Activated CD4-positive, CD25-positive, alpha-beta regulatory T cell (primary cell): ENCODE data around the gene STRADB.
"Not testable (repeated sequence)": the region's sequence is repeated elsewhere in the genome, so short reads cannot be mapped to it uniquely, and the experiment has no call there.

Experiments
- DNase-seq, 4 experiments: peaks; one replicate each; lab custom pipeline; 2025; lab: John Stamatoyannopoulos, UW

The STRADB gene

DNA sequence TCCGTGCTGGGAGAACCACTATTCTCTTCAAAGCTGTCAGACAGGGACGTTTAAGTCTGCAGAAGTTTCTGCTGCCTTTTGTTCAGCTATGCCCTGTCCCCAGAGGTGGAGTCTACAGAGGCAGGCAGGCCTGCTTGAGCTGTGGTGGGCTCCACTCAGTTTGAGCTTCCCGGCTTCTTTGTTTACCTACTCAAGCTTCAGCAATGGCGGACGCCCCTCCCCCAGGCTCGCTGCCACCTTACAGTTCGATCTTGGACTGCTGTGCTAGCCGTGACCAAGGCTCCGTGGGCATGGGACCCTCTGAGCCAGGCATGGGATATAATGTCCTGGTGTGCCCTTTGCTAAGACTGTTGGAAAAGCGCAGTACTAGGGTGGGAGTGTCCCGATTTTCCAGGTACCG is 21.2 kb upstream of the STRADB start:
- DNase-seq = not testable (repeated sequence)

DNA sequence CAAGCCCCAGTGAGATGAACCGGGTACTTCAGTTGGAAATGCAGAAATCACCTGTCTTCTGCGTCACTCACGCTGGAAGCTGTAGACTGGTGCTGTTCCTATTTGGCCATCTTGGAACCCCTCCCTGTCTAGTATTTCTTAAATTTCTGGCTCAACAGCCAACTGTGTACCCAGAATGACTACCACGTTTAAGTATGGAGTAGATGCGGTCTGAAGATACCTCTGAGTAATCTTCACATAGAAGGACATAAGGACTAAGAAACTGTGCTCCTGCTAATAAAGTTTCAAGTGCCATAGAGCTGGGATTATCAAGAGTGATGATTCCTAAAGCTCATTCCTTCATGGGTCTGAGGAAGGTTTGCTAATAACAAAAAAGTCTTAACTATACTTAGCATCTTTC is 20.7 kb upstream of the STRADB start:
- DNase-seq = no peak

DNA sequence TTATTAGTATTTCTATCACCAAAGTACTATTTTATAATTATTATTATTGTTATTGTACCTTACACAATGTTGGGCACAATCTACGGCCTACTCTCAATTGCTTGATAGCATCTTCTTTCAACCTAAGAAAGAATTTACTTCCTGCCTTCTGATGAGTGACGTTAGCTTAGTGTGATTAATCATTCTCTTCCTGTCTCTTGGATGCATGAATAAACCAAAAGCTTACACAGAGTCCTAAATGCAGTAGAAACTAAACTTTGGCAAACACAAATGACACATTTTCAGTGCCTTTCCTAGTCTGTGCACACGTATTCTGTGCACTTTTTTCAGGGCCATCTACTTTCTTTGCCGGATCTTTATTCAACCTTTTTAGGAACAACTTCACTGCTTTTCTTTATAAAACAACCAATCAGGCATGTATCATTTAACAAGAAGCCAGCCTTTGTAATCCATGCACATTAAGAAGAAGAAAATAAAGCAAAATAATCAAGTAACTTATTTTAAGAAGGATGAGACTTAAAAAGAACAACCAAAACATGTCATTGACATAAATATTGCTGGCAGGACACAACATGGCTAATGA is 19.4 kb upstream of the STRADB start:
- DNase-seq = no peak

DNA sequence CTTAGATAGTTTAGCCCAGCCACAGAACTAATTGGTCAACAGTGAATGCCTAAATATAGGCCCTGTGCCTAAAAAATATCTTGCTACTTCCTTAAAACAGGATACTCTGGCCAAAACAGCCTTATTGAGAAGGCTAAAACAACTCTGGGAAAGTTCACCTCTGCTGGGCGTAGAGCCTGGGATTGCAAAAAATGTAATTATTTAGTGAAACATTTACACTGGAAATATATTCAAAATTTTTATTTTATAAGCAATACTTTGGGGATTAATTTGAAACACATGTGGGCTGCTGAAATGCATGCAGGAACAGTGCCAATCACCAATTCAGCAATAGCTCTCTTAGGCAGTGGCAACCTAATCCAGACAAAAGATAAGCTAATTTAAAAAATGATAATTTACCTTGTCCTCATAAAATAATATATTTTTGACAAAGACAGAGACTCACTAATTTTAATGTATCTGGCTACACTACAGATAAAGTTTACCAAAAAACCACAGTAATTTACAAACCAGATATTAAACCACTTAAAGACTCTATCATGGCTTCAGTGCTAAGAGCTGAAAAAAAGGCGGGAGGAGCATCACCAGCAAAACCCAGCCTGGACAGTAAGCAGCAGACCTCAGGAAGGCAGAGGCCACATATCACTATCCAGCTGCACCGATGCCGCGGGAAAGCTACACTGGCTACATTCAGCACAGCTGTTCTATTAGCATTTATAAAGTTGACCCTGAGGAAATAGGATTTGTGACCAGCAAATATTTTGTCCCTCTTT is 18.7 kb upstream of the STRADB start:
- no peak for DNase-seq

DNA sequence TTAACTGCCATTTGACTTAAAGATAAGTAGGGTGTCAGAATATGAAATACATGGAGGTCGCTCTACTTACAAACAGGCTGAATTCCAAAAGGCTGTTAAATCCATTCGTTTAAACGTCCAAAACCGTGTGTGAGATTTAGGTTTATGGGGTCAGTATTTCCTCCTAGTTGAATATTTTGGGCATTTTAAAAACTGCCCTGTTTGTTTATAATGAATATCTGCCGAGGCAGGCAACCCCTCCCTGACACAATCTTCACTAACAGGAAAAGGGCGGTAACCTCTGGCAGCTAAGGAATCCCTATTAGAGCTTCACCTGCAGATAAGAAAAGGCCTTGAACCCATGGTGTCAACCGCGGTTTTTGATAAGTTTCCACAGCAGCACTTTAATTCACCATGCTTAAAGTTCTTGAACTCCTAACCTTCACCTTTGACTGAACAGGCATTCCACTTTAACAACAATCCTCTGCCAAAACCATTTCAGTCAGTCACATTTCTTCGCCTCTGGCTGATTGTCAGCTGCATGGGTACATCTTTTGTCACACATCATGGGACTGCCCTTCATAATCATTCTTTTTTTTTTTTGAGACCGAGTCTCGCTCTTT is 18.0 kb upstream of the STRADB start:
- no peak for DNase-seq

DNA sequence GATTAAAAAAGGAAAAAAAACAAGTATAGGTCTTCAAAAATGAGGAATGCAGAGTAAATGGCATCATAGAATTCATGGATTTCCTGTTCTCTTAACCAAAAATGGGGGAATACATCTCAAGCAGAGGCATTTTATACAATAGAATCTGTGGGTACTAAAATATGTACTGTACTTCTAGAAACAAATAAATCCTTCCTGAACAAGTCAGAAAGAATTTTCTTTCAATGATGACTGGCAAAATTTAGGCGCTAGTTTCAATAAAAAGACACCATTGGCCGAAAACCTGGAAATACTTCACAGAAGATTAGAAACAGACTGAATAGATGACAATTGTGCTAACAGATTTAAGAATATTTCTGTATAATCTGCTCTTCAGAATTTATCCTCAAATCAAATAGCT is 15.4 kb upstream of the STRADB start:
- no peak for DNase-seq

DNA sequence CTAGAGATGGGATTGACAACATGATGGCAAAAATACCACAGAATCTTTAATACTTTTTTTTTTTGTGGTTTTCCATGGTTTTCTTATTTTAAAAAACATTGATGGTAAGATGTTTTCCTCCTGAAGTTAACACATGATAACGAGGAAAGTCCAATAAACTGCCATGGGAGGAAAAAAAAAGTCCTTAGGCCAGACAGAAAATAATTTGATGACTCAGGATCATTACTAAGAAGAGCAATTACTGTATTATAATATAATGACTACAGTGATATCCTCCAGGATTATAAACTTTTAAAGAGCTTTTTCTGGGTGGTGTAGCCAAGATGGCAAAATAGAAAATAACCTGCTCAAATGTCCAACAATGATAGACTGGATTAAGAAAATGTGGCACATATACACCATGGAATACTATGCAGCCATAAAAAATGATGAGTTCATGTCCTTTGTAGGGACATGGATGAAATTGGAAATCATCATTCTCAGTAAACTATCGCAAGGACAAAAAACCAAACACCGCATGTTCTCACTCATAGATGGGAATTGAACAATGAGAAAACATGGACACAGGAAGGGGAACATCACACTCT is 12.1 kb upstream of the STRADB start:
- DNase-seq = not testable (repeated sequence)

DNA sequence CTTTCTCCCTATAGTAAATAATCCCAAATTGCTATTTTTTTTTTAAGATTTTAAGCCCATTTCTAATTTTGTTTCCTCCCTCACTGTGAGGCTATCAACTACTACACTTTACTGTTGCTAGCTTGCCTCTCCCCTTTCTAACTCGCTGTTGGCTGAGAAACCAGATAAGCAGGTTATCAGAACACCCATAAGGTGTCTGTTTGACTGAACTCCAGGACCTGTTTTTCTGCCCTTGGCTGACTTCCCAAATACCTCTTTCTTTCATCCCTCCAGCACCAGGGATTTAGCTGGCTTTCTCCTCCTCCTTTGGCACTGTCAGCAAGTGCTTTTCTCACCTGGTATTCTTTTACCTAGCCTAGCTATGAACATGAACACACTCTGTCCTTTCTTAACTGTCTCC is 11.4 kb upstream of the STRADB start:
- DNase-seq = no peak

DNA sequence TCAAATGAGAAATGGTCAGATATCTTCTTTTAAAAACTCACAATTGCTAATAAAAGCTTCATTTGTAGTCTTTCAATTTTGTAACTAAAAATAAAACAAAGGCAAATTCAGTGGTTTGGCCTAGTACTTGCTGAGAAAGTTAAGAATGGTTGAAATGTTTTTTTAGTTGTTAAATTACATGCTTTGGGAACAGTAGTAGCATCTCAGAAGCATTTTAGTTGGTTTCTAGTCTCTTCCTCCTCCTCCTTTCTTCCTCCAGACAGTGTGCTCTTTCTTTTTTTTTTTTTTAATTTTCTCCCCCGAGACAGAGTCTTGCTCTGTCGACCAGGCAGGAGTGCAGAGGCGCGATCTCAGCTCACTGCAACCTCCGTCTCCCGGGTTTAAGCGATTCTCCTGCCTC is 10.1 kb upstream of the STRADB start:
- no peak for DNase-seq

DNA sequence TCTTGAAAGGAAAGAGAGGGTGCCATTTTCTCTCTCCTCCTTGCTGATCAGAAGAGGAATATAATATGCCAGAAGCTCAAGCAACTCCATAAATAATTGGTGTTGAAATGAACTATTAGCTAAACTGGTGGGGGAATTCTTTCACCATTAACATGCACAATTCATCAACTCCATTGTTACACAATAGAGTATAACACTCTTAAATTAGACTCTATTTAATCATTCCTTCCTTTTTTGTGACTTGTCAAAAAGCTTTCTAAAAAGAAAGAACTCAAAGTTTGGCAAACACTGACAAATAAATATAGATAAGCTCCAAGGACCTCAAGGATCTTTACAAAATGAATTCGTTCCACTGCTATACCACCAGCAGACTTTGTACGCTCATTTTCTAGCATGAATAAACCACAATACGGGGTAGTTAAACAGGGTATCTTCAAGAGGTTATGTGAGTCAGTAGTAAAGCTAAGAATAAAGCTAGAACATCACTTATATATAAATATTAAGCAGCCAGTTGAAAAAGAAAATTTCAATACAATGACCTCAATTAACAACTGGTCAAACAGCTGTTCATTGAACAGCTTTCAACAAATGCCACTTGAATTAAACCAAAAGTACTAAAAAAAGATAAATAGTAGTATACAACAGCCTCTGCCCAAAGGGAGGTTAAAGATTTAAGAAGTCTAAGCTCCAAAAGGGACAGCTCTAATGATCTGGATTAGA is 6.6 kb upstream of the STRADB start:
- DNase-seq = no peak

DNA sequence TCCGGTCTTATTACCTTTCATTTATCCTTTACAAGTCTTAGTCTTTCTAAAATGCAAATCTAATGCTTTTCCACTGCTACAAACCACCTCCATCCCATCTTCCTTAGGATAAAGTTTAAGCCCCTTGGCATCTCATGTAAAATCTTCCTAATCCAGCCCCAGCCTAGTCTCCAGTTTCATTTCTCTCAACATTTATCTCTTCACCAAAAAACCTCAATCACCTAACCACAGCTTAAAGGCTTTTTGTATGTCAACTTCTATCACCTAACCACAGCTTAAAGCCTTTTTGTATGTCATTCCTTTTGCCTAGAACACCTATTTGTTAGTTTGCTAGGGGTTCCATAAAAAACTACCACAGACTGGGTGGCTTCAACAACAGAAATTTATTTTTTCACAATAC is 4.5 kb upstream of the STRADB start:
- no peak for DNase-seq

DNA sequence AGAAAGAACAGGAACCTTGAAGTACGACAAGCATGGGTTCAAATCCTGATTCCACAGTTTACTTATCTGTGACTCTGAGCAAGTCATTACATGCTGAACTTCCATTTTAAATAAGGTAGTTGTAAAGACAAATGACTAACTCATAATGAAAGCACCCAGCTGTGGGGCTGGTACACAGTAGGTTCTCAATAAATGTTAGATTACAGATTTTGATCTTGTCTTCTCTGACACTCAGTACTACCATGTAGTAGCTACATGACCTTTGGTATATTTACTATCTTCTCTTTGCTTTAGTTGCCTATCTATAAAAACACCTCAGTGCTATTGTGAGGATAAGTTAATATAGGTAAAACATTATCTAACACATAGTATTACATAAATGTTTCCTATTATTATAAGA is 3.5 kb upstream of the STRADB start:
- no peak for DNase-seq

DNA sequence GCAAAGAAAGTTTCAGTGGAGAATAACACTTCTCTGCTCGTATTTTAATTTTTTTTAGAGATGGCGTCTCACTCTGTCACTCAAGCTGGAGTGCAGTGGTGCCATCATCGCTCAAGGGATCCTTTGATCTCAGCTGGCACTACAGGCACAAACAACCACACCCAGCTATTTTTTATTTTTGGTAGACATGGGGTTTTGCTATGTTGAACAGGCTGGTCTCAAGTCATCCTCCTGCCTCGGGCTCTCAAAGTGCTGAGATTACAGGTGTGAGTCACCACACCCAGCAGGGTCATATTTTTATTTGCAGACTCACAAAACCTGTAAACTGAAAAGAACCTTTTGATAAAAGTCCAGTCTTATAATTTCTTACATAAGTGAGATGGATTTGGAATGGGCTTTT is 2.8 kb upstream of the STRADB start:
- DNase-seq = peak in 1 of 4 experiments; percentile 22

DNA sequence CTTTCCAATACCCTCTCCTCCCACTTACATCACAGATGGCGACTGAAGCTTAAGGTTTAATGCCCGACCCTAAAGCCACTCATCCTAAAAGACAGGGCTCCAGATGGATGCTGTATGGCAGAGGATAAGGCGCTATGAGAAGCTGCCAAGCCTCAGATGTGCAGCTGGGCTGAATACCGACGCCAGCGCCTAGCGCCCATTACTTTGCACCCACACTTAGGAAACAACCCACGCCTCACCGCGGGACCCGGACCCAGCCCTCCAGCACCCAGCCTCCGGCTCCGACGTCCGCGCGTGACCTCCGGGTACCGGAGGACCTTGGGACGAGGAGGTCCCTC is 617 bp upstream of the STRADB start:
- no peak for DNase-seq

DNA sequence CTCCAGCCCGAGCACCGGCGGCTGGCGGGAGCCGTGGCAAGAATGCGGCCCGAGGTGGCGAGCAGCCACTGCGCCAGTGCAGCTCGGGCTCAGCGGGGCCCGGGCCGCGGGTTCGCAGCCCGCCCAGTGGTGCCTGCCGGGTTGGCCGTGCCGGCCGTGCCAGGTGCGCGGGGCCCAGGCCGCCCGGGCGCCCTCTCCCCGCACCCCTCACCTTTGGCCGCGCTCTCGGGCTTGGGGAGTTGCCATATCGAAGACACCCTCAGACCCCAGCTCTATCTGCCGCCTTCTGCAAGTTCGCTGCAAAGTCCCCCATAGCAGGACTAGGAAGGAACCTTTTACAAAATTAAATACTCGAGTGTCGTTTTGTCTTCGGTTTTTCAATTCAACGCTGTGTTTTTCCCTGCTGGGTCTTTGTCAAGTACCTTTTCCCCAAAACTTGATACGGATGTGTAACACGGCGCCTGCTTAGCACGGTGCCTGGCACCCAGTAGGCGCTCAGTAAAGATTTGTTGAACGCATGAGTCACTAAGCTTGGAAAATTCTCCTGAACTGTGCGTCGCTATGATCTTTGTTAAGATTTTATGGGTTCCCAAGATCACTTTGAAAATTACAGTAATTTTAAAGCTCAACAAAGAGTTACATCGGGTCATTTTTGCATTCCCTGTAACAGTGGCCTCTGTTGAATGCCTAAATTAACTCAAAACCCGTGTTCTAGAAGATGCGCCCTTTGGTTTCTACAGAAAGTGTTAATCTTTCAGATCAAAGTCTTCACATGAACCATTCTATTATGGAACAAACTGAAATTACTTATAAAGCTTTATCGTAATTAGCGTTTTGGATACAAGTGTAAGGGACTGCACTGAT is 750 bp downstream of the STRADB start:
- DNase-seq = peak in 1 of 4 experiments; percentile 28

DNA sequence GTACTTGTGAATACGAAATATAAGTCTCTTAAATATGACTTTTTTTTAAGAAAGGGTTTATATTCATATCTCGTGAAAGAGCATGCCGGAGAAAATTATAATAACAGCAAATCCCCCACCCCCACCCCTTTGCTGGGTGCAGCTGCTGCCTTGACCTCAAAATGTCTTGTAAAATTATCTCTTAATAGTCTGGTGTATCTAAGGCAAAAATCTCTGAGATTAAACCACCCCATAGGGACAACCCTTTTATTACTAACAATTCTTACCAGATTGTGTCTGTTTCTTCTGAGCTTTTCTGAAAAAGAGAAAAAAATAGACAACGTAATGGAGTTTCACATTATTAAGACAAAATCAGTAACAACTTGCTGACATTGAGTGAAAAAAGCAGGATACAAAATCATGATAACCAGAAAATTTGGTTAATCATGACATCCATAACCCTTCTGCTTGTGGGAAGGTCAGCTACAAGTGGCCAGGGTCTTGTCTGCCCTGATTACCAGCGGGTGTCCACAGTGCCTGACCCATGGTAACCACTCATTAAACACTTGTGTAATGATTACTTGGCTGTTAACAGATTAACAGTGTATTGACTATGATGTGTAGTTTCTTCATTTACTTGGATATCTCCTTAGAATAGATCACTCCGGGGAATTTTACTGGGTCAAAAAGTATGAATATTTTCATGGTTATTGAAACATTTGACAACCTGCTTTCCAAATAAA is 1.5 kb downstream of the STRADB start:
- DNase-seq = no peak

DNA sequence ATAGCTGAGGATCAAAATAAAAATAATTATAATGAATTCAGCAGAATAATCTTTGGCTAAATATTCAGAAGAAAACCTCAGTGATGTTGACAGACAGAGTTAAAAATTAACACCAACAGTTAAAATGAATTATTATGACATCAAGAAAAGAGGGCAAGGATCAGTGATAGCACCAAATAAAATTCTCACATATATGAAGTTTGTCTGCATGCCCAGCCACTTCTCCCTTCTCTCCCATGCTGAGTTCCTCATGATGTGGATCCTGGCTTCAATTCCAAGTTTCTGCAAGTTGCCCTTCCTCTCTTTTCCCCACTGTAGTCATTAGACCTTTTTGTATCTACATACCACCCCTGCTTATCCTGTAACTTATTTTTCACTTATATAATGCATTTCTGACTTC is 6.8 kb downstream of the STRADB start:
- DNase-seq = no peak

DNA sequence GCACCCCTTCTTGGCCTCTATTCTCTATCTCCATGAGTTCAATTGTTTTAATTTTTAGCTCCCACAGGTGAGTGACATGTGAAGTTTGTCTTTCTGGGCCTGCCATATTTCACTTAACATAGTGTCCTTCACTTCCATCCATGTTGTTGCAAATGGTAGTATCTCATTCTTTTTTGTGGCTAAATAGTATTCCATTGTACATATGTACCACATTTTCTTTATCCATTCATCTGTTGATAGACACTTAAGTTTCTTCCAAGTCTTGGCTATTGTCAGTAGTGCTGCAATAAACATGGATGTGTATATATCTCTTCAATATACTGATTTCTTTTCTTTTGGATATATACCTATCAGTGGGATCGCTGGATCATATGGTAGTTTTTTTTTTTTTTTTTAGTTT is 9.0 kb downstream of the STRADB start:
- DNase-seq = no peak

DNA sequence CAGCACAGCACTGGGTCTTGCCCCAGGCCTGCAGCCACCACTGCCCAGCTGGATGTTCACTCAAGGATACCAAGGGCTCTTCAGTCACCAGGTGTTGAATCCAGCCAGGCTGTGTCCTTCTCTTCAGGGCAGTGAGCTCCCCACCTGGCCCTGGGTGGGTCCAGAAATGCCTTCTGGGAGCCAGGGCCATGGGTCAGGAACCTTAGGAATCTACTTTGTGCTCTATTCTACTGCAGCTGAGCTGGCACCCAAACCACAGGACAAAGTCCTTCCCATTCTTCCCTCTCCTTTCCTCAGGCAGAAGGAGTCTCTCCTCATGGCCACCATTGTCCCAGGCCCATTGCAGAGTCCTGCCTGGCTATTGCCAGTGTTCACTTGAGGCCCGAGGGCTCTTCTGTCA is 13.0 kb downstream of the STRADB start:
- no peak for DNase-seq

DNA sequence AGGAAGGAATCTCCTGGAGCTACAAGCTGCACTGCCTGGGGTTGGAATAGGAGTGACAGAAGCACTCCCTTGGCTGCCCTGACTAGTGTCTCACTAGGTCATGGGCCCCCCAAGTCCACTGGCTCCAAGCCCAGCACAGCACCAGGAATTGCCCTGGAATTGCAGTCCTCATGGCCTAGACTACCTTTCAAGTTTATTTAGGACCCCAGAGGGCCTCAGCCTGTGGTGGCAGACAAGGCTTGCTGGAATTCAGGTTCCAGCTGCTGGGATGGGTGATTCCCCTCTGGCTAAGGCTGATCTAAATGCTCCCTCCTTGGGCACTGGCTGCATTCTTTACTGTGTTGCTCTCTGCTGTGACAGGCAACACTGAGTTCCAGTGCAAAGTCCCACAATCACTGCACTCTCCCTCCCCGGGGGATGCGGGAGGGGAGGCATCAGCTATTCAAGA is 14.0 kb downstream of the STRADB start:
- DNase-seq = no peak
